Right hindlimb (tissue), 1 donor: ENCODE data around the gene TMEM145.

Source experiments
- DNase-seq: peaks from one replicate; pipeline ENCODE4 v3.0.0-alpha.2; 2018

The TMEM145 gene

DNA sequence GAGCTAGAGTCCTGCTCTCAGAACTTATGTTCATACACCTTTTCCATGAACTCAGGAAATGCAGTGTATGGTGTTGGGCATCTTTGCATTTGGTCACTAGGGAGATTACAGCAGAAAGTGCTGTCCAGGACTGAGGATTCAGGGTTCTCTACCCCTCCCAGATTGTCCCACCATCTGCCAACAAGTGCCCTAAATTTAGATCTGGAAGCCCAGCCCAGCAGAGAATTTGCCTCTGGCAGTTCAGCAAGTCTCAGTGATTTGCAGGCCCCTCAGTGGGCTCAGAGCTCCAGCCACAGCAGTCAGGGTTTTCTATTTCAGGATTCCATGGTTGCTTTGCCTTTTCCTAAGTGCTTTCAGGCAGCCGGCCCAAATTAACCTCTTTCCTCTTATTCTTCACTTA is 53.6 kb downstream of the TMEM145 start:
- no peak for DNase-seq

DNA sequence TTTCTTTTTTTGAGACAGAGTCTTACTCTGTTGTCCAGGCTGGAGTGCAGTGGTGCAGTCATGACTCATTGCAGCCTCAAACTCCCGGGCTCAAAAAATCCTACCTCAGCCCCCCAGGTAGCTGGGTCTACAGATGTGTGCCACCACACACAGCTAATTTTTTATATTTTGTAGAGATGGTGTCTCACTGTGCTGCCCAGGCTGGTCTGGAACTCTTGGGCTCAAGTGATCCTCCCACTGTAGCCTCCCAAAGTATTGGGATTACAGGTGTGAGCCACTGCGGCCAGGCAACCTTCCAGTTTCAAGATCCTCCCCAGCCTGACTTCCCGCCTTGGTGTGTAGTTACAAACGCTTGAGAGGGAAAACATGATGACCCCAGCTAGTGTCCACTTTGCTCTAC is 54.8 kb downstream of the TMEM145 start:
- DNase-seq, result no peak

DNA sequence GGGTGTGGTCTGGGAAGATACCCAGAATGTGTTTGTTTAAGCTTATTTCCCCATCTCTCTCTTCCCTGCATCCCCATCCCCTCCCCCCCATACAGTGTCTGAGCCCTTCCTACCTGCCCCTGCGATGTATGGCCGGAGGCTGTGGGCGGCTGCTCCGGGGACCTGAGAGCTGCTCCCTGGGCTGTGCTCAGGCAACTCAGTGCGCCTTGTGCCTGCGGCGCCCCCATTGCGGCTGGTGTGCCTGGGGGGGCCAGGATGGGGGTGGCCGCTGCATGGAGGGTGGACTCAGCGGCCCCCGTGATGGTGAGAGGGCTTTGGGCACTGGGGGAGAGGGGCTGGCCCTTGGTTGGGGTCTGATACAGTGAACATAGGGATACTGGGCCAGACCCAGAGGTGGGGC is 55.3 kb downstream of the TMEM145 start:
- DNase-seq, result no peak

DNA sequence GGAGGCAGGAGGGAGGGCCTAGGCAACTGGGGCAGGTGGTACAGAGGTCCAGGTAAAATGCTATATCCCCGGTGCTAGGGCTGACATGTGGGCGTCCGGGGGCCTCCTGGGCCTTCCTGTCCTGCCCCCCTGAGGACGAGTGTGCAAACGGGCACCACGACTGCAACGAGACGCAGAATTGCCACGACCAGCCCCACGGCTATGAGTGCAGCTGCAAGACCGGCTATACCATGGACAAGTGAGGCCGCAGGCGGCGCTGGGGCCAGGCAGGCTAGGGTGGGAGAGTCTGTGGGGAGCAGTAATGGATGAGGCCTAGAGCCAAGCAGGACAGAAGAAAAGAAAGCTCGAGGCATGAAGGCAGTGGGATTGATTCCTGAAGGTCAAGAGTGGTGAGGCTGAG is 55.7 kb downstream of the TMEM145 start:
- DNase-seq, result no peak

DNA sequence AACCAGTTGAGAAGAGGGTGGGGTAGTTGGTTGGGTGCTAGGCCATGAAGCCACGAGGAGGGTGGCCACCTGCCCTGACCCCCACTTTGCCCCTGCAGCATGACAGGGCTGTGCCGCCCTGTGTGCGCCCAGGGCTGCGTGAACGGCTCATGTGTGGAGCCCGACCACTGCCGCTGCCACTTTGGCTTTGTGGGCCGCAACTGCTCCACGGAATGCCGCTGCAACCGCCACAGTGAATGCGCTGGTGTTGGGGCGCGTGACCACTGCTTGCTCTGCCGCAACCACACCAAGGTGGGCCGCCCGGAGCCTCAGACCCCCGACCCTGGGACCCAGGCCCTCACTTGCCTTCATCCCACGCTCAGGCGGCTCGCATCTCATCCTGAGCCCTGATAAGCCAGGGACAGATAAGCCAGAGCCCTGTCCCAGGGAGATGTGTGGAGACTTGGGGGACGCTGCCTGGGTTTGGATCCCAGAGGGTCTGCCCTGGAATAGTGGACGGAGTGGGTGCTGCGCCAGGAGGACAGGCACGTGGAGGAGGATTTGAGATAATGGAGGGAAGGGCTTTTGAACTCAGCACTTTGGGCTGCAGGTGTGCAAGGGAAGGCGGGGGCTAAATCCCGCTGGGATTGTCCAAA is 56.4 kb downstream of the TMEM145 start:
- no peak for DNase-seq

DNA sequence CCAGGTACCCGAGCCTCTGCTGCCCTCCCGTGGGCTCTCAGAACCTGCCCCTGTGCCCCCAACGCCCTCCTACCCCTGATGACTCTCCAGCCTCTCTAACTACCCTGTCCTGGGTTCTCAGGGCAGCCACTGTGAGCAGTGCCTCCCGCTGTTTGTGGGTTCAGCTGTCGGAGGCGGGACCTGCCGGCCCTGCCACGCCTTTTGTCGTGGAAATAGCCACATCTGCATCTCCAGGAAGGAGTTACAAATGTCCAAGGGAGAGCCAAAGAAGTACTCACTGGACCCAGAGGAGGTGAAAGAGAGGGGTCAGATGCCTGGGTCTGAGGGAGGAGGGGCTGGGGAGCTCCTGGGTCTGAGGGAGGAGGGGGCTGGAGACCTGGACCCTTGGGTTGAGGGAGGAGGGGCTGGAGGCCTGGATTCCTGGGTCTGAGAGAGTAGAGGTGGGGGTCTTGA is 57.0 kb downstream of the TMEM145 start:
- no peak for DNase-seq

DNA sequence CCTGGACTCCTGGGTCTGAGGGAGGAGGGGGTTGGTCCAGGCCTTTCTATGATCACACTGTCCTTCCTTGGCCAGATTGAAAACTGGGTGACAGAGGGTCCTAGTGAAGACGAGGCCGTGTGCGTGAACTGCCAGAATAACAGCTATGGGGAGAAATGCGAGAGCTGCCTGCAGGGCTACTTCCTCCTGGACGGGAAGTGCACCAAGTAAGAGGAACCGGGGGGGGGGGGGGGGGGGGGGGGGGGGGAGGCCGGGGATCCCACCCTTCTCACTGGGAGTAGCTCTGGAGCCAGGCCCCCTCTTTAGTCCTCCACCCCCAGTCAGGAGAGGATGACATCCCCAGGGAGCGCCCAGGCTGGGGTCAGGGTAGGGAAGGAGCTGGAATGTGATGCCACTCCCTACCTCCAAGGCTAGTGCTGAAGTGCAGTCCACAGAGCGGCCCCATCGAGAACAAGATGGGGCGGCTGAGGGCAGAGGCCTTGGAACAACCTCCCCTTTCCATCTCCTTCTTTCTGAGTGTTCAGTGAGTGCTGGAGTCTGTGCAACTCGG is 57.6 kb downstream of the TMEM145 start:
- no peak for DNase-seq
